ENCODE measurements around the gene TSHZ3.

TSHZ3 gene

DNA sequence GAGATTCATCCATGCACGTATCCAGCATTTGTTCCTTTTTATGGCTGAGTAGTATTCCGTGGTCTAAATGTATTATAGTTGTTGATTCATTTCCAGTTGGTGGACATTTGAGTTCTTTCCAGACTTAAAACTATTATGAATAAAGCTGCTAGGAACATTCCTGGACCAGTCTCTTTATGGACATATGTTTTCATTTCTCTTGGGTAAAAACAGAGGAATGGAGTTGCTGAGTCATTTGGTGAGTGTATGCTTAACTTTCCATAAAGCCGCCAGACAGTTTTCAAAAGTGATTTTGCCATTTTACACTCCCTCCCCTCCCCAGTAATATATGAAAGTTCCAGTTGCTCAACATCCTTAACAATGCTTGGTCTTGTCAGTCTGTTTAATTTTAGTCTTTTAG lies 116.4 kb downstream of the TSHZ3 start:
- no peak for DNase-seq (ENCODE audit: low spot score)
- FAIRE-seq: no peak

DNA sequence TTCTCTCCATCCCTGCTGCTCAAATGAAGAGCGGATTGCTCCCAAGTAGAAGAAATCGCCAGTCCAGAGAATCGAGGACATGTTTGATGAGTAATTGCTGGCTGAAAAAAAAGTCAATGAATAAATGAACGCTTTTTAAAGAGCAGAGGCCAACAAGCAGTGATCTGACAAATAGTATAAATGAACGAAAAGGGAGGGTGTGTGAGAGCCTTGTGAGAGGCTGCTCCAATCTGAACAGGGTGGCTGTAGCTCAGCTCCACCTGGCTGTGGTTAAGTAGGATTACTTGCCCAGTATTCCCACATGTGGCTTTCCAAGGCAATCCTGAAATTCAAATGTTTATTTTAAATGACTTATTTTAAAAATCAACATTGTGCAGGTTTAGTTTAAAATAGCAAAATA lies 117.1 kb downstream of the TSHZ3 start:
- FAIRE-seq (no peak), DNase-seq (ENCODE audit: low spot score) (no peak)

DNA sequence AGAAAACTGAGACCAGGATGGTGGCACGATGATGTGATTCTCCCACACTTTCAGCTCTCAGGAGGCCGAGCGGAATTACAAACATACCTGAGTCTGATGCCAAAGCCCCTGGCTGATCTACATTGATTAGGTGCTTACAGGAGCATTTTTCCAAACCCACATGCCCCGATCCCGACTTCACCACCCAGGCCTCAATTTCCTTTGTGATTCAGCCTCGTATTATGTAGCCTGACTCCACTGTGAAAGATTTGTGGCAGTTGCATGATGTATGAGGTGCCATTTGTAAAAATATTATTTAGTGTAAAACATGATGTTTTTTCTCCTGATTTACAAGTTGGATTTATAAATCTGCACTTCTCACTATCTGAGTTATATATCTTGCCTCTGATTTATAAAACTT lies 118.0 kb downstream of the TSHZ3 start:
- FAIRE-seq: no peak
- no peak for DNase-seq (ENCODE audit: low spot score)

DNA sequence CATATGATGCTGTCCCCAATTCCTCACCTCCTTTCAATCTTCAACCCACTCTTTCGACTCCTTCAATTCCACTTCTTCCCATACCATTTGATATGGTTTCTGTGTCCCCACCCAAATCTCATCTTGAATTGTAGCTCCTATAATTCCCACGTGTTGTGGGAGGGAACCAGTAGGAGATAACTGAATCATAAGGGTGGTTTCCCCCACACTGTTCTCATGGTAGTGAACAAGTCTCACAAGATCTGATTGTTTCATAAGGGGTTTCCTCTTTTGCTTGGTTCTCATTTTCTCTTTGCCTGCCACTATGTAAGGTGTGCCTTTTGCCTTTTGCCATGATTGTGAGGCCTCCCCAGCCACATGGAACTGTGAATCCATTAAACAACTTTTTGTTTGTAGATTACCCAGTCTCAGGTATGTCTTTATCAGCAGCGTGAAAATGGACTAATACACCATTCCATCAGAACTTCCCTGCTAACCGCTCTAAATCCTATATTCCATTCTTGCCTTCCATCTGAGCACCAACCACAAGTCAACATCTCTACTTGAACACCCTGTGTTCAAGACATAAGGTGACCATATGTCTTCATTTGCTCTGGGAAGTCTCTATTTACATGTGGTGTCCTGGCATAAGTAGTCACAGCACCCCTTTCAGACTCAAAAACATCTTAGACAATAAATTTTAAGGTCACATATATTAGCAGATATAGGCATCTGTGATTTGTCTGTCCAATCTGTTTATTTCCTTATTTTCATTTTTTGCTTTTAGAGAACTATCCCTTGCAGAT lies 122.9 kb downstream of the TSHZ3 start:
- no peak for DNase-seq (ENCODE audit: low spot score)
- FAIRE-seq: no peak

All from RCC 7860 (cell line).